Neural crest cell (in vitro differentiated cells): ENCODE measurements around the gene FAM236C. TPM values are rescaled to one million over a fixed set of nuclear protein-coding genes. Genes with fewer than 3 reads are reported as not detected.
"Not testable (repeated sequence)": the region's sequence is repeated elsewhere in the genome, so short reads cannot be mapped to it uniquely, and the experiment has no call there.

Experiments
- DNase-seq: peaks from one replicate; pipeline ENCODE4 v3.0.0; 2021; ENCODE audit warnings: low read depth, mixed read lengths, low spot score
- H3K27ac Mint-ChIP-seq: one replicate; pipeline ENCODE4 v1.8.0; 2021; ENCODE audit warnings: mild to moderate bottlenecking, mixed read lengths; ENCODE audit not compliant: unreplicated experiment
- H3K27me3 Mint-ChIP-seq: 2 replicates; pipeline ENCODE4 v1.8.0; 2021; ENCODE audit warnings: low read depth, mild to moderate bottlenecking, mixed read lengths
- H3K36me3 Mint-ChIP-seq: 2 replicates; pipeline ENCODE4 v1.8.0; 2021; ENCODE audit warnings: low read depth, mild to moderate bottlenecking, mixed read lengths
- H3K4me1 Mint-ChIP-seq: 2 replicates; pipeline ENCODE4 v1.8.0; 2021; ENCODE audit warnings: mixed read lengths
- H3K4me3 Mint-ChIP-seq: one replicate; pipeline ENCODE4 v1.8.0; 2021; ENCODE audit warnings: mild to moderate bottlenecking, mixed read lengths
- H3K9me3 Mint-ChIP-seq: 2 replicates; pipeline ENCODE4 v1.8.0; 2021; ENCODE audit warnings: mixed read lengths
- long read RNA-seq: library from polyadenylated mRNA; unstranded; transcript quantifications from one replicate; pipeline ENCODE4 v2.0.0, GENCODE V29; 2020
- total RNA-seq: library from RNA; stranded (reverse); gene quantifications from 2 replicates; pipeline ENCODE4 v1.2.1, GENCODE V29; 2021

FAM236C gene
- not detected in 2 replicates for total RNA-seq
- long read RNA-seq = 0 reads

DNA sequence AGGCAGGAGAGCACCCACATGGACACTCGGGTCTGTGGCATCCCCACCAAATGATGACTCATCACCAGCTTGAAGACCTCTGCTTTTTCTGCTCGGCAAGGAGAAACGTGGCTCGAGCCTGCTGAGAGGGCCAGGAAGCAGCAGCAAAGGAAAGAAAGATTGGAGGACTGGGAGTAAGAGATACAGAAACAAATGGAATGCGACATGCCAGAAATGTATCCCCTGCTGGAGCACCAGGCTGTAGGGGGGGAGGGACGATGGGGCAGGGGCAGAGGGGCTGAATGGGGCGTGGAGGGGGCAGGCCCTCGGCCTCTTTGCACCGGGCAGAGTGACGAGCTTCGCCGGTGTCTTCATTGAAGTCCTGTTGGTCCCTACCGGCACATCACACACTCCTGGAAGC, at the start of gene FAM236C:
Gene FAM236C, plus strand, starts transcription at position 301 of the 400 bp plus-strand sequence. CDS start 100 bp downstream, outside the sequence.
- not testable (repeated sequence) for H3K9me3 Mint-ChIP-seq, H3K27me3 Mint-ChIP-seq, H3K4me1 Mint-ChIP-seq, H3K36me3 Mint-ChIP-seq, H3K4me3 Mint-ChIP-seq, H3K27ac Mint-ChIP-seq, DNase-seq

DNA sequence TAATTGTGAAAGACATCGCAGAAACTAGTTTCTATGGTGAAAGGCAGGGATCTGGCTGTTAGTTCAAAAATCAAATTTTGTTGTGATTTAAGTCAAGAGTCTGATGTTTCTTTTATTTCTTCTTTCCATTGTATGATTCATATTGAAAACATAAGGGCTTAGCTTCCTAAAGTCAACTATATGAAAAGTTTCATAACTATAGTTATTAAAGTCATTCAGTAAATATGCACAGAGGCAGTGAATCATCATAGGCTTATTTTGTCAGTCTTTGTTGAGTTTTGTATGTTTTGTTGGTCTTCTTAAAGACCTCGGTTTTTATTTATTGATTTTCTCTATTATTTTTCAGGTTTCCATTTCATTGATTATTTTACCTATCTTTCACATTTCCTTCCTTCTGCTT, 29.5 kb upstream of the FAM236C start:
- not testable (repeated sequence) for H3K4me3 Mint-ChIP-seq, H3K27me3 Mint-ChIP-seq, H3K36me3 Mint-ChIP-seq, H3K27ac Mint-ChIP-seq, DNase-seq, H3K9me3 Mint-ChIP-seq, H3K4me1 Mint-ChIP-seq

DNA sequence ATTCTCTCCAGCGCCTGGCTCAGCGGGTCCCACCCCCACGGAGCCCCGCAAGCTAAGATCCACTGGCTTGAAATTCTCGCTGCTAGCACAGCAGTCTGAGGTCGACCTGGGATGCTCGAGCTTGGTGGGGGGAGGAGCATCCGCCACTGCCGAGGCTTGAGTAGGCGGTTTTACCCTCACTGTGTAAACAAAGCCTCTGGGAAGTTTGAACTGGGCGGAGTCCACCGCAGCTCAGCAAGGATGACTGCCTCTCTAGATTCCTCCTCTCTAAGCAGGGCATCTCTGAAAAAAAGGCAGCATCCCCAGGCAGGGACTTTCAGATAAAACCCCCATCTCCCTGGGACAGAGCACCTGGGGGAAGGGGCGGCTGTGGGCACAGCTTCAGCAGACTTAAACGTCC, 22.7 kb upstream of the FAM236C start:
- H3K4me3 Mint-ChIP-seq, H3K27me3 Mint-ChIP-seq, H3K4me1 Mint-ChIP-seq, DNase-seq, H3K9me3 Mint-ChIP-seq, H3K36me3 Mint-ChIP-seq, H3K27ac Mint-ChIP-seq: not testable (repeated sequence)

DNA sequence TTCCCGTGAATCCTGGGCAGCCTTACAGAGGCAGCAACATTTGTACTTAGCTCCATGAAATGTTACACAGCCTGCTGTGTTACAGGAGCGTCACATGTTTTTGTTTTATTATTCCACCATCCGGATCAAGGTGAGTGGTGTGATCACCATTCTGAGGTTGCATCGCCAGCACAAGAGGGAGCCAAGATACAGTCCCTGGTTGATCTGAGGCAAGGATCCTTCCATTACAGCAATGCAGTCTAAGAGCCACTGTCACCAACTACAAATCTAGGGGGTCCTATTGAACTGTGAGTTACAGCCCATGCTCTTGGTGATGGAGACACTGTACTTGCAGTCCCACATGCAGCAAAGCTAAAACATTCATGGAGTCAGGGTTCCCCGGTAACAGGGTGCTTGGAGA, 3.7 kb downstream of the FAM236C start:
- not testable (repeated sequence) for DNase-seq, H3K36me3 Mint-ChIP-seq, H3K4me3 Mint-ChIP-seq, H3K27me3 Mint-ChIP-seq, H3K27ac Mint-ChIP-seq, H3K4me1 Mint-ChIP-seq, H3K9me3 Mint-ChIP-seq

GRCh38 chrX:72932283-72932682, 19.9 kb downstream of the FAM236C start:
- H3K4me3 Mint-ChIP-seq, H3K27ac Mint-ChIP-seq, H3K4me1 Mint-ChIP-seq, H3K9me3 Mint-ChIP-seq, H3K36me3 Mint-ChIP-seq, H3K27me3 Mint-ChIP-seq, DNase-seq: not testable (repeated sequence)

GRCh38 chrX:72936455-72936854, 24.0 kb downstream of the FAM236C start:
- H3K27me3 Mint-ChIP-seq, DNase-seq, H3K4me1 Mint-ChIP-seq, H3K27ac Mint-ChIP-seq, H3K9me3 Mint-ChIP-seq, H3K36me3 Mint-ChIP-seq, H3K4me3 Mint-ChIP-seq: not testable (repeated sequence)

DNA sequence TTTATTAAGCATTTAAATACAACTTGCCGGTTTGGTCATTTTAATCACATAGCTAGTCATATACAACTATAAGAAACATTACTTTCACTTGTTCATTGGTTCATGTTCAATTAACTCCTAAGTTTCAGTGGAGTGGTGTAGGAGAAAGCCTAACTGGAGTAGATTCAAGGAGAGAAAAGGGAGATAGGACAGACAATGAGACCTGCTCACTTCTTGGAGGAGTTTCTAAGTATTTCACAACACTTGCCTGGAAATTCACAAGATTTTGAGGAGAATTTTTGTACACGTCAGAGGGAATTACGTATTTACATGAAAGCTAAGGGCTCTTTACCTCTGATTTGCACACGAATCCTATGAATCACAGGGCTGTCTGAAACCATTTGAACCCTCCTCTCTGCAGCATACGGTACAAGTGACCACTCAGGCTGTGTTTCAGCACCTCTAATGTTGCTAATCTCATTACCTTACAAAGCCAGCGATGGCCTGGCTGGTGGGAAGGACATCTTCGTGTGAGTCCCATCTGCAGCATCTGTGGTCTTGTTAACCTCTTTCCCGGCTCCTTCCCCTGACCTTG, 24.6 kb downstream of the FAM236C start:
- not testable (repeated sequence) for DNase-seq, H3K27me3 Mint-ChIP-seq, H3K9me3 Mint-ChIP-seq, H3K4me1 Mint-ChIP-seq, H3K4me3 Mint-ChIP-seq, H3K27ac Mint-ChIP-seq, H3K36me3 Mint-ChIP-seq

GRCh38 chrX:72937906-72938305, 25.5 kb downstream of the FAM236C start, which contains the start of gene FAM236A:
FAM236A (plus strand) TSS chrX:72938206; CDS start chrX:72938263, 57 bp downstream.
- H3K36me3 Mint-ChIP-seq, H3K27me3 Mint-ChIP-seq, H3K4me1 Mint-ChIP-seq, DNase-seq, H3K9me3 Mint-ChIP-seq, H3K27ac Mint-ChIP-seq, H3K4me3 Mint-ChIP-seq: not testable (repeated sequence)

- not testable (repeated sequence) for H3K9me3 Mint-ChIP-seq, H3K27ac Mint-ChIP-seq, H3K4me3 Mint-ChIP-seq
Measured at GRCh38 chrX:72942272-72942671, 29.9 kb downstream of the FAM236C start.

DNA sequence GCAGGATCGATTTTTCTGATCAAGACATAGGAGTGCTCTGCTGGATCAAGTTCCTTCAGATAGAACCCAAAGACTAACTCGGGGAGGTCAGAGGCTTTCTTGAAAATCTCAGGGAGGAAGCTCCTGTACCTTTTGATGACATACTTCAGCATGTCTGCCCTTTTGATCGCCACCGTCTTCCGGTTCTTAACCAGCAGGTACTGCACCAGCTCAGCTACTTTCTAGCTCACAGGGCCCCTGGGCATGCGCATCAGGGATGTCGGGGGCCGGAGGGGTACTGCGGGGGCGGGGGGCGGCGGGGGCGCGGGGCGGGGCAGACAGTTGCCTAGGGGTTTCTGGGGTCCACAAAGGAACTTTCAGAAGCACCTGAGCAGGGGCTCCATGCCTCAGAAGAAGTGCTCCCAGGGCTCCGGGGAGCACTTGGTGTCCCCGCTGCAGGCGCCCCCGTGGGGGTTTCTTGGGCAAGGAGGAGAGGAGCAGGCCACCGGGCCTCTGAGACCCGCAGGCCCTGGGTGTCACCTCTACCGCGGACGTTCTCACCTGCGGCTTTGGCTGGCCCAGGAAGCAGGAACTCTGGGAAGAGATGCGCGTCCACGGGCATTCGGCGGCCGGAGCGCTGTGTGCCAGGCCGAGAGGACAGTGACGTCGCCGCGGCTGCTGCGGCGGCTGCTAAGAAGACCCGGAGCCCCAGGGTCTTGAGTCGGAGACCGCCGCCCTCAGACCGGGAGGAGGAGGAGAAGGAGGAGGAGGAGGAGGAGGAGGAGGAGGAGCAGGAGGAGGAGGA, 30.8 kb downstream of the FAM236C start:
- H3K27me3 Mint-ChIP-seq = not testable (repeated sequence)

More at GRCh38 chrX:72942272-72942671, 29.9 kb downstream of the FAM236C start:
- not testable (repeated sequence) for H3K27me3 Mint-ChIP-seq, H3K36me3 Mint-ChIP-seq, DNase-seq, H3K4me1 Mint-ChIP-seq

GRCh38 chrX:72943819-72944169, 31.4 kb downstream of the FAM236C start, which contains the start of gene DMRTC1:
DMRTC1 (minus strand) TSS chrX:72943837; CDS start chrX:72875694, 68,143 bp downstream.
- H3K9me3 Mint-ChIP-seq, H3K36me3 Mint-ChIP-seq, H3K27ac Mint-ChIP-seq, H3K4me3 Mint-ChIP-seq, H3K27me3 Mint-ChIP-seq, H3K4me1 Mint-ChIP-seq, DNase-seq: not testable (repeated sequence)

More for the DNA sequence above, 30.8 kb downstream of the FAM236C start:
- not testable (repeated sequence) for H3K27ac Mint-ChIP-seq, DNase-seq, H3K4me3 Mint-ChIP-seq, H3K9me3 Mint-ChIP-seq, H3K36me3 Mint-ChIP-seq, H3K4me1 Mint-ChIP-seq

GRCh38 chrX:72959971-72960370, 47.6 kb downstream of the FAM236C start:
- H3K27ac Mint-ChIP-seq, H3K4me1 Mint-ChIP-seq, H3K27me3 Mint-ChIP-seq, H3K9me3 Mint-ChIP-seq, H3K36me3 Mint-ChIP-seq, H3K4me3 Mint-ChIP-seq, DNase-seq: not testable (repeated sequence)
